IMR-90 (cell line): Measurements from ENCODE around the gene TPPP3.

Experiments used
- CEBPB ChIP-seq: IDR thresholded peaks from 2 replicates; pipeline ENCODE4 v1.6.1; 2012; ENCODE audit warnings: low read depth, low read length, improper control_type of control experiment
- CTCF ChIP-seq: conservative IDR thresholded peaks from 2 replicates; pipeline ENCODE4 v1.5.1; 2012; ENCODE audit warnings: mild to moderate bottlenecking, low read depth, low read length, improper control_type of control experiment

GRCh38 chr16:67346341-67346740 is 47.0 kb downstream of the TPPP3 start:
- TF ChIP-seq CEBPB (no peak), CTCF (no peak)
